WI38 (cell line): ENCODE data around the gene ZNF385C.

Experiments
- H3K4me3 ChIP-seq: 2 replicates; pipeline ENCODE4 v1.5.1; 2011; ENCODE audit warnings: low read depth, mild to moderate bottlenecking, control low read depth, low read length
- CTCF ChIP-seq: IDR thresholded peaks from 2 replicates; pipeline ENCODE4 v1.5.1; 2012; ENCODE audit warnings: low read depth, mild to moderate bottlenecking, control low read depth, low read length

The ZNF385C gene

GRCh38 chr17:42067371-42068091 lies 30.7 kb downstream of the ZNF385C start:
- no peak overlapping the region for H3K4me3 ChIP-seq
- peak; percentile 94 for TF ChIP-seq CTCF

GRCh38 chr17:42065201-42065600 lies 33.1 kb downstream of the ZNF385C start:
- no peak overlapping the region for H3K4me3 ChIP-seq
- TF ChIP-seq CTCF, result no peak

GRCh38 chr17:42062681-42063080 lies 35.6 kb downstream of the ZNF385C start:
- H3K4me3 ChIP-seq, result no peak overlapping the region

GRCh38 chr17:42061646-42062487 lies 36.4 kb downstream of the ZNF385C start:
- H3K4me3 ChIP-seq, result no peak overlapping the region
- no peak for TF ChIP-seq CTCF

More at GRCh38 chr17:42062681-42063080, 35.6 kb downstream of the ZNF385C start:
- no peak for TF ChIP-seq CTCF

- H3K4me3 ChIP-seq, result no peak overlapping the region
- TF ChIP-seq CTCF, result no peak
These were observed 38.0 kb downstream of the ZNF385C start for GRCh38 chr17:42060231-42060630.

GRCh38 chr17:42059815-42060214 lies 38.5 kb downstream of the ZNF385C start:
- H3K4me3 ChIP-seq, result no peak overlapping the region
- TF ChIP-seq CTCF, result no peak

GRCh38 chr17:42058063-42058462 lies 40.2 kb downstream of the ZNF385C start:
- no peak for TF ChIP-seq CTCF
- no peak overlapping the region for H3K4me3 ChIP-seq
